Measurements from ENCODE around the gene SLC25A25. TPM values are rescaled to one million over a fixed set of nuclear protein-coding genes. Genes with fewer than 3 reads are reported as not detected.

The SLC25A25 gene
- total and polyA plus RNA-seq, 10 of the 15 experiments (the other 5 are each of a cell fraction or from before 2014, with no cell fraction given), result 0.04 to 17.1 (median 12.4) TPM; not detected in 1

GRCh38 chr9:128025736-128026135, 42.3 kb upstream of the SLC25A25 start (continued):
- TF ChIP-seq FOXM1 (IDR thresholded peaks at IDR 0.05; ENCODE audit: low read depth, low read length) (no peak), ZBTB33 (IDR thresholded peaks at IDR 0.05) (no peak)

- Histone ChIP-seq H3K9ac (ENCODE audit: control insufficient read depth, insufficient read depth, low read length) (peak overlapping the region; percentile 40), H3K27ac (ENCODE audit: control insufficient read depth, insufficient read depth) (peak overlapping the region; percentile 55), H3K4me2 (ENCODE audit: control insufficient read depth, insufficient read depth) (peak overlapping the region; percentile 88), H3K36me3 (ENCODE audit: control insufficient read depth in 2 of 2, insufficient read depth in 2 of 2, low read length in 1 of 2) (no peaks in the 10 kb centered on the region), H3K4me3 (no peak overlapping the region), H3K27me3 (replicated peaks in 1 of 2; ENCODE audit: control insufficient read depth in 2 of 2, insufficient read depth in 2 of 2, low read length in 1 of 2) (no peaks in the 10 kb centered on the region), H3K4me1 (ENCODE audit: control insufficient read depth, insufficient read depth, low read length) (peaks cover 52% of the 10 kb centered on the region), H3K9me3 (replicated peaks; ENCODE audit: control insufficient read depth, insufficient read depth, low read length) (no peaks in the 10 kb centered on the region; the same call in 2 of the 3 replicates), H4K20me1 (ENCODE audit: control insufficient read depth, insufficient read depth) (no peaks in the 10 kb centered on the region), H2AFZ (ENCODE audit: control insufficient read depth, low read depth, low read length) (peak overlapping the region; percentile 3), H3K79me2 (ENCODE audit: control insufficient read depth, insufficient read depth, low read length) (no peaks in the 10 kb centered on the region)
- ATAC-seq (peak; percentile 80), DNase-seq (ENCODE audit: low read depth, low spot score) (peak; percentile 86), FAIRE-seq (peak; percentile 74)
- ChIA-PET CTCF (interaction anchor here (0.7 to 16.0 kb wide), 7 partner anchors 9 to 215 kb away, joined by 3 to 332 read pairs (median 16); no protein-coding TSS in a partner anchor), RAD21 (ENCODE audit: unreplicated experiment) (interaction anchor here (1.0 to 4.0 kb wide), 5 partner anchors 9 to 73 kb away, joined by 3 to 28 read pairs (median 4); no protein-coding TSS in a partner anchor), SMC1A (ENCODE audit: uncharacterized antibody, unreplicated experiment) (interaction anchor here (0.8 to 3.0 kb wide), 5 partner anchors 8 to 83 kb away, joined by 3 to 14 read pairs (median 4); no protein-coding TSS in a partner anchor), POLR2A (interaction anchor here (0.8 to 2.7 kb wide), 4 partner anchors 10 to 72 kb away, joined by 3 to 9 read pairs (median 3); no protein-coding TSS in a partner anchor)
- in situ Hi-C loops (cut with MboI) (no loop called here), intact Hi-C loops (cut with micrococcal nuclease; ENCODE audit: unreplicated experiment) (no loop called here)
- WGBS (ENCODE audit: insufficient coverage, insufficient replicate concordance, low lambda C conversion rate, missing lambda C conversion rate), result 4% methylated on average over 12 of the region's 12 CpGs
- BruUV-seq (replicated peaks), result no TSS peak
- TF ChIP-seq SREBF1 (IDR thresholded peaks at IDR 0.05; ENCODE audit: low read length) (no peak), STAT1 (conservative IDR thresholded peaks at IDR 0.05) (no peak), CREM (IDR thresholded peaks at IDR 0.05; ENCODE audit: low read depth) (no peak), E2F8 (IDR thresholded peaks at IDR 0.05; ENCODE audit: low read depth, partially characterized antibody) (no peak), NR2C2 (IDR thresholded peaks at IDR 0.05; ENCODE audit: borderline replicate concordance, control insufficient read depth, insufficient read length, low read depth) (no peak), SPI1 (IDR thresholded peaks at IDR 0.05; ENCODE audit: borderline replicate concordance, insufficient read depth, low read depth, low read length) (peak; percentile 32; the same call in 1 of the 2 replicates), SUPT20H (IDR thresholded peaks at IDR 0.05; ENCODE audit: borderline replicate concordance, control insufficient read depth, low read depth, low read length) (no peak), EZH2 (IDR thresholded peaks at IDR 0.05; ENCODE audit: borderline replicate concordance, control insufficient read depth, low read depth, low read length) (no peak), CBX3 (IDR thresholded peaks at IDR 0.05; ENCODE audit: borderline replicate concordance, low read depth) (no peak), IRF3 (IDR thresholded peaks at IDR 0.05) (no peak)
Measured at GRCh38 chr9:128026255-128026772, 41.7 kb upstream of the SLC25A25 start.

All from GM12878 (cell line).